ENCODE results near the gene TPRA1.

DNA sequence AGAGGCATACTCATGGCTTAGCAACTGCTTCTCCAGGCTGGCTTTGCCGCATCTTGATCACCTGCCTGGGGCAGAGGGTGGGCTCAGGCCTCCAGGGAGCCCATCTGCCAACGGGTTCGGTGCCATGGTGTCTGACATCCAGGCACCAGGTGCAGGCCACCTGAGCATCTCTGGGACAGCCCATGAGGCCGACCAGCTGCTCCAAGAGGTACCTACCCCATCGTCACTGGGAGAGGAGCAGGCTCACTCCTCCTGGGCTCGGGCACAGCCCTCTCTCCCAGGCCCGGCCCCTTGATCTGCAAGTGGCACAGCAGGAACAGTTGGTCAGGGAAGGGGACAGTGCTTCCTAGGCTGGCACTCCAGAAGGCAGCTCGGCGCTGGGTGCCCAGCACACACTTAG lies 21.9 kb downstream of the TPRA1 start:
- no peak for TF ChIP-seq ZNF8 (CRISPR knock-in tag; IDR thresholded peaks at IDR 0.05)
- TF ChIP-seq ZNF565 (CRISPR knock-in tag; conservative IDR thresholded peaks at IDR 0.05; ENCODE audit: low read depth), result no peak
- TF ChIP-seq, protein P1, sequence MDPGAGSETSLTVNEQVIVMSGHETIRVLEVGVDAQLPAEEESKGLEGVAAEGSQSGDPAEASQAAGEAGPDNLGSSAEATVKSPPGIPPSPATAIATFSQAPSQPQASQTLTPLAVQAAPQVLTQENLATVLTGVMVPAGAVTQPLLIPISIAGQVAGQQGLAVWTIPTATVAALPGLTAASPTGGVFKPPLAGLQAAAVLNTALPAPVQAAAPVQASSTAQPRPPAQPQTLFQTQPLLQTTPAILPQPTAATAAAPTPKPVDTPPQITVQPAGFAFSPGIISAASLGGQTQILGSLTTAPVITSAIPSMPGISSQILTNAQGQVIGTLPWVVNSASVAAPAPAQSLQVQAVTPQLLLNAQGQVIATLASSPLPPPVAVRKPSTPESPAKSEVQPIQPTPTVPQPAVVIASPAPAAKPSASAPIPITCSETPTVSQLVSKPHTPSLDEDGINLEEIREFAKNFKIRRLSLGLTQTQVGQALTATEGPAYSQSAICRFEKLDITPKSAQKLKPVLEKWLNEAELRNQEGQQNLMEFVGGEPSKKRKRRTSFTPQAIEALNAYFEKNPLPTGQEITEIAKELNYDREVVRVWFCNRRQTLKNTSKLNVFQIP (CRISPR knock-in tag; IDR thresholded peaks at IDR 0.05; ENCODE audit: borderline replicate concordance, low read depth), result no peak
- no peak for TF ChIP-seq CSDC2 (CRISPR knock-in tag; IDR thresholded peaks at IDR 0.05)
- no peak for TF ChIP-seq TCF4 (CRISPR knock-in tag; IDR thresholded peaks at IDR 0.05; ENCODE audit: borderline replicate concordance)
- no peak for TF ChIP-seq RARB (CRISPR knock-in tag; IDR thresholded peaks at IDR 0.05)
- no peak for TF ChIP-seq ZFP30 (CRISPR knock-in tag; IDR thresholded peaks at IDR 0.05)
- TF ChIP-seq ZC3H10 (CRISPR knock-in tag; IDR thresholded peaks at IDR 0.05), result no peak
- no peak for TF ChIP-seq ESRRG (CRISPR knock-in tag; IDR thresholded peaks at IDR 0.05)
